T-helper 9 cell (primary cell): ENCODE results near the gene TOB1.
"Not testable (repeated sequence)": the region's sequence is repeated elsewhere in the genome, so short reads cannot be mapped to it uniquely, and the experiment has no call there.

ENCODE experiments used
- DNase-seq: peaks from one replicate; pipeline ENCODE4 v3.0.0-alpha.2; 2020

The TOB1 gene

GRCh38 chr17:50894513-50894912 lies 28.4 kb upstream of the TOB1 start:
- DNase-seq, result not testable (repeated sequence)

GRCh38 chr17:50893183-50893993 lies 27.2 kb upstream of the TOB1 start:
- DNase-seq, result no peak

- DNase-seq, result no peak
Measured at GRCh38 chr17:50892101-50892776, 26.1 kb upstream of the TOB1 start.

- no peak for DNase-seq
Measured at GRCh38 chr17:50891577-50891989, 25.4 kb upstream of the TOB1 start.

- DNase-seq, result no peak
Measured at GRCh38 chr17:50890675-50891516, 24.7 kb upstream of the TOB1 start.

- DNase-seq, result no peak
Measured at GRCh38 chr17:50889528-50890118, 23.5 kb upstream of the TOB1 start.

GRCh38 chr17:50887705-50888245 lies 21.6 kb upstream of the TOB1 start:
- no peak for DNase-seq

GRCh38 chr17:50884439-50885311 lies 18.5 kb upstream of the TOB1 start:
- DNase-seq, result no peak

GRCh38 chr17:50883850-50884438 lies 17.8 kb upstream of the TOB1 start:
- no peak for DNase-seq

GRCh38 chr17:50882851-50883250 lies 16.7 kb upstream of the TOB1 start:
- DNase-seq, result no peak

- no peak for DNase-seq
Measured at GRCh38 chr17:50881182-50881581, 15.0 kb upstream of the TOB1 start.

GRCh38 chr17:50879086-50879485 lies 12.9 kb upstream of the TOB1 start:
- no peak for DNase-seq

- DNase-seq, result no peak
Measured at GRCh38 chr17:50877838-50878237, 11.7 kb upstream of the TOB1 start.

GRCh38 chr17:50877042-50877441 lies 10.9 kb upstream of the TOB1 start:
- not testable (repeated sequence) for DNase-seq

GRCh38 chr17:50875074-50875473 lies 8.9 kb upstream of the TOB1 start:
- DNase-seq, result no peak

GRCh38 chr17:50872710-50873424 lies 6.7 kb upstream of the TOB1 start:
- DNase-seq, result peak; percentile 21

- no peak for DNase-seq
Measured at GRCh38 chr17:50871898-50872297, 5.7 kb upstream of the TOB1 start.

GRCh38 chr17:50871364-50871763 lies 5.2 kb upstream of the TOB1 start:
- peak; percentile 43 for DNase-seq

GRCh38 chr17:50868602-50869001 lies 2.4 kb upstream of the TOB1 start:
- DNase-seq, result no peak

GRCh38 chr17:50868140-50868438 lies 1.9 kb upstream of the TOB1 start:
- DNase-seq, result no peak
